Renal cortical epithelial cell (primary cell): ENCODE measurements around the gene LYPD3. TPM values are rescaled to one million over a fixed set of nuclear protein-coding genes. Genes with fewer than 3 reads are reported as not detected.

Experiments
- DNase-seq: peaks from one replicate; pipeline ENCODE4 v3.0.0-alpha.2; 2011; ENCODE audit warnings: low read depth
- total RNA-seq: library from RNA; depleted of rRNA; stranded (reverse); fragments of >200 nt; gene quantifications from 2 replicates; pipeline ENCODE4 v1.2.3, GENCODE V29; 2014

LYPD3 gene
- total RNA-seq, 1 donor from 2014 or later, result 0.20 TPM

- no peak for DNase-seq
Measured at GRCh38 chr19:43430976-43431375, 34.4 kb downstream of the LYPD3 start.

- peak; percentile 22 for DNase-seq
Measured at GRCh38 chr19:43430142-43430710, 35.2 kb downstream of the LYPD3 start.

GRCh38 chr19:43429395-43429794 lies 36.0 kb downstream of the LYPD3 start:
- no peak for DNase-seq

- DNase-seq, result peak; percentile 83
Measured at GRCh38 chr19:43425567-43426392, 39.6 kb downstream of the LYPD3 start.

- DNase-seq, result no peak
Measured at GRCh38 chr19:43423779-43424178, 41.6 kb downstream of the LYPD3 start.

GRCh38 chr19:43422689-43423066 lies 42.7 kb downstream of the LYPD3 start:
- no peak for DNase-seq

GRCh38 chr19:43422000-43422688 lies 43.3 kb downstream of the LYPD3 start:
- DNase-seq, result no peak

- DNase-seq, result no peak
Measured at GRCh38 chr19:43420954-43421353, 44.5 kb downstream of the LYPD3 start.

- no peak for DNase-seq
Measured at GRCh38 chr19:43416951-43417623, 48.3 kb downstream of the LYPD3 start.

GRCh38 chr19:43414554-43414953 lies 50.9 kb downstream of the LYPD3 start, which contains the start of gene TEX101:
Gene TEX101 (plus strand): TSS chr19:43414890. CDS start chr19:43415920, 1,030 bp downstream.
- DNase-seq, result no peak

GRCh38 chr19:43412441-43412840 lies 53.0 kb downstream of the LYPD3 start:
- DNase-seq, result no peak

Other genes starting within 250 kb of the LYPD3 start
- 1.1 and 2.1 TPM in 2 replicates for gene PSG9, start 196.1 kb downstream of the LYPD3 start, total RNA-seq
- 1.7 and 2.5 TPM in 2 replicates for gene CD177, start 111.9 kb downstream of the LYPD3 start, total RNA-seq
- not detected in 2 replicates for gene TEX101, start 50.7 kb downstream of the LYPD3 start, total RNA-seq
- 9.6 and 12.3 TPM in 2 replicates for gene PHLDB3, start 39.1 kb upstream of the LYPD3 start, total RNA-seq
- gene ETHE1, start 61.6 kb upstream of the LYPD3 start, total RNA-seq, result 144 and 213 TPM in 2 replicates
- 0.25 TPM in 1 of 2 replicates, not detected in the other for gene ZNF575, start 67.6 kb upstream of the LYPD3 start, total RNA-seq
- gene XRCC1, start 109.9 kb upstream of the LYPD3 start, total RNA-seq, result 15.6 and 16.7 TPM in 2 replicates
- 0.52 and 2.2 TPM in 2 replicates for gene PINLYP, start 110.2 kb upstream of the LYPD3 start, total RNA-seq
- gene IRGQ, start 130.5 kb upstream of the LYPD3 start, total RNA-seq, result 41.7 and 64.6 TPM in 2 replicates
- gene ZNF576, start 131.0 kb upstream of the LYPD3 start, total RNA-seq, result 10.1 and 12.3 TPM in 2 replicates
- gene SRRM5, start 146.5 kb upstream of the LYPD3 start, total RNA-seq, result 0.05 TPM in 1 of 2 replicates, not detected in the other
- gene ZNF428, start 154.0 kb upstream of the LYPD3 start, total RNA-seq, result 30.1 and 34.6 TPM in 2 replicates
- 6.6 and 36.4 TPM in 2 replicates for gene CADM4, start 174.2 kb upstream of the LYPD3 start, total RNA-seq
- 21.0 and 180 TPM in 2 replicates for gene PLAUR, start 204.6 kb upstream of the LYPD3 start, total RNA-seq